Frontal cortex (tissue), 4 donors: ENCODE data around the gene RILPL2. TPM values are rescaled to one million over a fixed set of nuclear protein-coding genes. Genes with fewer than 3 reads are reported as not detected.
"Not testable (repeated sequence)": the region's sequence is repeated elsewhere in the genome, so short reads cannot be mapped to it uniquely, and the experiment has no call there.

Source experiments
- DNase-seq, 2 donors: peaks; one replicate each; pipeline ENCODE4 v3.0.0; 2012; ENCODE audit warnings: low spot score in 2 of 2
- FAIRE-seq: peaks from 2 replicates; lab custom pipeline; 2012; peaks lifted over from hg19 to GRCh38; lab: Jason Lieb, UNC
- total RNA-seq: library from RNA; depleted of rRNA; stranded (reverse); fragments of >200 nt; gene quantifications from one replicate; pipeline ENCODE4 v1.2.3, GENCODE V29; 2014
- donor health status: control.
- donor health status: control.
- donor health status: control.

The RILPL2 gene
- total RNA-seq, 1 donor from 2014 or later = 0.41 TPM

GRCh38 chr12:123408619-123409018 is 27.9 kb downstream of the RILPL2 start:
- FAIRE-seq, DNase-seq: not testable (repeated sequence)

- DNase-seq, FAIRE-seq: not testable (repeated sequence)
Observed at GRCh38 chr12:123407934-123408333, 28.6 kb downstream of the RILPL2 start.

GRCh38 chr12:123407269-123407668 is 29.2 kb downstream of the RILPL2 start:
- not testable (repeated sequence) for DNase-seq, FAIRE-seq

- DNase-seq (no peak), FAIRE-seq (no peak)
Observed at GRCh38 chr12:123404581-123404980, 31.9 kb downstream of the RILPL2 start.

- FAIRE-seq = no peak
- no peak for DNase-seq
Observed at GRCh38 chr12:123401753-123402683, 34.5 kb downstream of the RILPL2 start.

- FAIRE-seq (no peak), DNase-seq (no peak)
Observed at GRCh38 chr12:123399255-123399617, 37.2 kb downstream of the RILPL2 start.

- FAIRE-seq = no peak
- DNase-seq = peak in 1 of 2 donors; percentile 65
Observed at GRCh38 chr12:123398550-123399254, 37.8 kb downstream of the RILPL2 start.

GRCh38 chr12:123398177-123398549 is 38.3 kb downstream of the RILPL2 start:
- DNase-seq (no peak), FAIRE-seq (no peak)

GRCh38 chr12:123397400-123397799 is 39.1 kb downstream of the RILPL2 start:
- DNase-seq (no peak), FAIRE-seq (no peak)

- no peak for FAIRE-seq
- DNase-seq = no peak
Observed at GRCh38 chr12:123396954-123397353, 39.5 kb downstream of the RILPL2 start.

- no peak for DNase-seq
- no peak for FAIRE-seq
Observed at GRCh38 chr12:123396543-123396942, 39.9 kb downstream of the RILPL2 start.

- DNase-seq = no peak
- no peak for FAIRE-seq
Observed at GRCh38 chr12:123395236-123395635, 41.2 kb downstream of the RILPL2 start.

GRCh38 chr12:123393747-123394146 is 42.7 kb downstream of the RILPL2 start:
- FAIRE-seq (no peak), DNase-seq (no peak)

- DNase-seq = peak in 1 of 2 donors; percentile 52
- no peak for FAIRE-seq
Observed at GRCh38 chr12:123391546-123392343, 44.7 kb downstream of the RILPL2 start.

- DNase-seq = no peak
- no peak for FAIRE-seq
Observed at GRCh38 chr12:123390498-123391426, 45.7 kb downstream of the RILPL2 start.

- DNase-seq = no peak
Observed at GRCh38 chr12:123389560-123390351, 46.7 kb downstream of the RILPL2 start.

GRCh38 chr12:123388951-123389559 is 47.4 kb downstream of the RILPL2 start:
- FAIRE-seq (no peak), DNase-seq (peak in 1 of 2 donors; percentile 64)

More at GRCh38 chr12:123389560-123390351, 46.7 kb downstream of the RILPL2 start:
- FAIRE-seq = no peak
